ENCODE data around the gene FUT2.

DNA sequence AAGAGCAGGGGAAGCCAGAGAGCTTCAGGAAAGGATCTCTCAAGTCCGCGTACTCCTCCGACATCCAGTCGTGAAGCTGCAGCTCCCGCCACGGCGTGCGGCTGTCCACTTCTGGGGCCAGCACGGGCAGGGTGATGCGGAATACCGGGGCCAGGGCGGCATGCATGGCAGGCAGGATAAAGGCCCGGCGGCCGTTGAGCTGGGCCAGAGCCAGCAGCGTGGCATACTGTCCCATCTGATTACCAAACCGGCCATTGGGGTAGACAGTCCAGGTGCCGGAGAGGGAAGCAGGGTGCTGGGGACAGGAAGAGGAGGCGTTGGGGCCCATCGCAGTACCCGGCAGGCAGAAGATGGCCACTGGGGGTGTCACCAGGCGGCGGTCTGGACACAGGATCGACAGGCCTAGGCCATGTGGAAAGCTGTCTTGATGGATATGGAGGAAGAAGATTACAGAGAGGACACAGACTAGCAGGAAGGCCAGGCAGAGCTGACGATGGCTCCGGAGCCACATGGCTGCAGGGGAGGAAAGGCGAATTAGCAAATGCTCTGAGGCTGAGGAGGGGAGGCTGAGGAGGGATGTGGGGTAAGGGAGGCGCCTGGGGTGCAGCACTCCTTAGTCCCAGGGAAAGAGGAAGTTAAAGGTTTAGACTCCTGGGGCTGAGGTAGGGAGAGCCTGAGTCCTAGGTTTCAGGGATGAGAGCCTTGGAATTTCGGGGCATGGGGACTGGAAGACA is 55.2 kb downstream of the FUT2 start:
- TF ChIP-seq EZH2 (IDR thresholded peaks at IDR 0.05; ENCODE audit: borderline replicate concordance, low read depth, low read length, severe bottlenecking): no peak
- TF ChIP-seq, protein P1, sequence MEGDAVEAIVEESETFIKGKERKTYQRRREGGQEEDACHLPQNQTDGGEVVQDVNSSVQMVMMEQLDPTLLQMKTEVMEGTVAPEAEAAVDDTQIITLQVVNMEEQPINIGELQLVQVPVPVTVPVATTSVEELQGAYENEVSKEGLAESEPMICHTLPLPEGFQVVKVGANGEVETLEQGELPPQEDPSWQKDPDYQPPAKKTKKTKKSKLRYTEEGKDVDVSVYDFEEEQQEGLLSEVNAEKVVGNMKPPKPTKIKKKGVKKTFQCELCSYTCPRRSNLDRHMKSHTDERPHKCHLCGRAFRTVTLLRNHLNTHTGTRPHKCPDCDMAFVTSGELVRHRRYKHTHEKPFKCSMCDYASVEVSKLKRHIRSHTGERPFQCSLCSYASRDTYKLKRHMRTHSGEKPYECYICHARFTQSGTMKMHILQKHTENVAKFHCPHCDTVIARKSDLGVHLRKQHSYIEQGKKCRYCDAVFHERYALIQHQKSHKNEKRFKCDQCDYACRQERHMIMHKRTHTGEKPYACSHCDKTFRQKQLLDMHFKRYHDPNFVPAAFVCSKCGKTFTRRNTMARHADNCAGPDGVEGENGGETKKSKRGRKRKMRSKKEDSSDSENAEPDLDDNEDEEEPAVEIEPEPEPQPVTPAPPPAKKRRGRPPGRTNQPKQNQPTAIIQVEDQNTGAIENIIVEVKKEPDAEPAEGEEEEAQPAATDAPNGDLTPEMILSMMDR (IDR thresholded peaks at IDR 0.05; ENCODE audit: borderline replicate concordance, extremely low read depth, low read length, poor library complexity, severe bottlenecking): no peak
